H54 (cell line): ENCODE results near the gene FOXL3.

Experiments used
- DNase-seq: peaks from one replicate; pipeline ENCODE4 v3.0.0; 2011; ENCODE audit warnings: low spot score, mixed read lengths; ENCODE audit not compliant: insufficient read length
- FAIRE-seq: peaks from 3 replicates; lab custom pipeline; 2011; peaks lifted over from hg19 to GRCh38; lab: Jason Lieb, UNC
- POLR2A ChIP-seq: IDR thresholded peaks from 2 replicates; pipeline ENCODE4 v1.6.1; 2011; ENCODE audit warnings: low read depth, mild to moderate bottlenecking, low read length

FOXL3 gene

GRCh38 chr7:338295-339061 is 48.5 kb downstream of the FOXL3 start:
- no peak for TF ChIP-seq POLR2A
- DNase-seq, result no peak
- no peak for FAIRE-seq

GRCh38 chr7:339062-339342 is 49.0 kb downstream of the FOXL3 start:
- TF ChIP-seq POLR2A, result no peak
- DNase-seq (no peak), FAIRE-seq (no peak)

GRCh38 chr7:339696-340095 is 49.7 kb downstream of the FOXL3 start:
- no peak for TF ChIP-seq POLR2A
- DNase-seq (no peak), FAIRE-seq (no peak)

- FAIRE-seq (no peak), DNase-seq (no peak)
- TF ChIP-seq POLR2A, result no peak
Observed at GRCh38 chr7:340200-340937, 50.4 kb downstream of the FOXL3 start.
